IMR-90 (cell line): Measurements from ENCODE around the gene RALGPS1. TPM values are rescaled to one million over a fixed set of nuclear protein-coding genes. Genes with fewer than 3 reads are reported as not detected.
A peak's percentile ranks its signal among the peaks of the same experiment; 100 is the strongest.

ENCODE experiments used
- ATAC-seq: fragments of 200-7000 bp; cut with Tn5 transposase; 2 replicates; pipeline ENCODE4 v1.9.1; 2020; ENCODE audit warnings: low read depth, mild to moderate bottlenecking, moderate library complexity
- BruUV-seq: library from RNA; stranded (reverse); fragments of 400-500 nt; replicated peaks from 2 replicates; lab custom pipeline; 2021; lab: Mats Ljungman, UMichigan
- CTCF ChIA-PET: fragments of 300-600 bp; formaldehyde crosslinking; extraction: SDS; loops from one replicate; lab custom pipeline; 2021; ENCODE audit warnings: antibody characterized with exemption; lab: Yijun Ruan, JAX
- POLR2A ChIA-PET: fragments of 300-600 bp; sonication (Branson Sonifier 250); formaldehyde crosslinking; loops from one replicate; lab custom pipeline; 2022; ENCODE audit warnings: antibody characterized with exemption; ENCODE audit not compliant: unreplicated experiment; lab: Charles Lee
- DNase-seq: peaks from one replicate; pipeline ENCODE4 v3.0.0; 2013
- H2AFZ ChIP-seq: replicated peaks from 2 replicates; pipeline ENCODE3; 2013; ENCODE audit warnings: low read length, mild to moderate bottlenecking; ENCODE audit not compliant: poor library complexity
- H2AK5ac ChIP-seq: 2 replicates; pipeline ENCODE4 v1.6.1; 2013; ENCODE audit warnings: low read depth, low read length, inconsistent platforms
- H2AK9ac ChIP-seq: replicated peaks from 2 replicates; pipeline ENCODE3; 2013; ENCODE audit warnings: mild to moderate bottlenecking, low read depth, low read length, moderate library complexity; ENCODE audit not compliant: poor library complexity
- H2BK120ac ChIP-seq: 2 replicates; pipeline ENCODE4 v1.6.1; 2013; ENCODE audit warnings: low read depth, low read length, inconsistent platforms
- H2BK15ac ChIP-seq: 3 replicates; pipeline ENCODE4 v1.6.1; 2013; ENCODE audit warnings: low read depth, low read length, inconsistent platforms
- H2BK20ac ChIP-seq: 2 replicates; pipeline ENCODE4 v1.6.1; 2013; ENCODE audit warnings: low read depth, mild to moderate bottlenecking, inconsistent platforms, low read length, moderate library complexity
- H2BK5ac ChIP-seq: 2 replicates; pipeline ENCODE4 v1.6.1; 2013; ENCODE audit warnings: mild to moderate bottlenecking, low read depth, low read length, inconsistent platforms; ENCODE audit not compliant: poor library complexity, severe bottlenecking
- H3K14ac ChIP-seq: replicated peaks from 2 replicates; pipeline ENCODE4 v1.6.1; 2013; ENCODE audit warnings: low read depth, low read length, inconsistent platforms
- H3K18ac ChIP-seq: 2 replicates; pipeline ENCODE4 v1.6.1; 2013; ENCODE audit warnings: low read depth, low read length, control low read depth
- H3K23ac ChIP-seq: 2 replicates; pipeline ENCODE4 v1.6.1; 2013; ENCODE audit warnings: low read depth, low read length, inconsistent platforms
- H3K27ac ChIP-seq: 2 replicates; pipeline ENCODE4 v1.5.1; 2013; ENCODE audit warnings: mild to moderate bottlenecking, control low read depth, low read length; ENCODE audit not compliant: insufficient read depth
- H3K27me3 ChIP-seq: 2 replicates; pipeline ENCODE4 v1.6.1; 2013; ENCODE audit warnings: low read length; ENCODE audit not compliant: control insufficient read depth, insufficient read depth
- H3K36me3 ChIP-seq: 2 replicates; pipeline ENCODE4 v1.6.1; 2013; ENCODE audit warnings: low read length, mixed read lengths; ENCODE audit not compliant: control insufficient read depth, insufficient read depth
- H3K4ac ChIP-seq: 2 replicates; pipeline ENCODE4 v1.6.1; 2013; ENCODE audit warnings: low read depth, low read length, inconsistent platforms
- H3K4me1 ChIP-seq: 2 replicates; pipeline ENCODE4 v1.6.1; 2013; ENCODE audit warnings: low read length, mixed read lengths; ENCODE audit not compliant: control insufficient read depth, insufficient read depth
- H3K4me2 ChIP-seq: 2 replicates; pipeline ENCODE4 v1.6.1; 2013; ENCODE audit warnings: low read depth, mild to moderate bottlenecking, control low read depth, low read length, moderate library complexity
- H3K4me3 ChIP-seq: 2 replicates; pipeline ENCODE4 v1.5.1; 2013; ENCODE audit warnings: low read depth, mild to moderate bottlenecking, control low read depth, low read length, moderate library complexity; ENCODE audit not compliant: insufficient read depth
- H3K56ac ChIP-seq: 2 replicates; pipeline ENCODE4 v1.6.1; 2013; ENCODE audit warnings: low read length, inconsistent platforms; ENCODE audit not compliant: insufficient read depth; ENCODE audit errors: extremely low read depth
- H3K79me1 ChIP-seq, 2 experiments: 2 replicates each; pipeline ENCODE4 v1.6.1; 2013; ENCODE audit warnings: low read length in 2 of 2, inconsistent platforms in 1 of 2, low read depth in 1 of 2
- H3K9ac ChIP-seq: 2 replicates; pipeline ENCODE4 v1.6.1; 2013; ENCODE audit warnings: low read depth, low read length, control low read depth
- H3K9me1 ChIP-seq: 2 replicates; pipeline ENCODE4 v1.6.1; 2013; ENCODE audit warnings: low read length, inconsistent platforms; ENCODE audit not compliant: insufficient read depth
- H3K9me3 ChIP-seq: 2 replicates; pipeline ENCODE4 v1.6.1; 2013; ENCODE audit warnings: low read length; ENCODE audit not compliant: control insufficient read depth, insufficient read depth
- H4K20me1 ChIP-seq: 2 replicates; pipeline ENCODE4 v1.6.1; 2013; ENCODE audit warnings: low read length, inconsistent platforms; ENCODE audit not compliant: insufficient read depth
- H4K5ac ChIP-seq: 2 replicates; pipeline ENCODE4 v1.6.1; 2013; ENCODE audit warnings: mild to moderate bottlenecking, low read depth, low read length, control low read depth
- H4K8ac ChIP-seq, 2 experiments: 2 replicates each; pipeline ENCODE4 v1.6.1; 2013; ENCODE audit warnings: low read depth in 2 of 2, low read length in 2 of 2, control low read depth in 1 of 2, inconsistent platforms in 1 of 2
- H4K91ac ChIP-seq: 2 replicates; pipeline ENCODE4 v1.6.1; 2013; ENCODE audit warnings: low read depth, low read length, inconsistent platforms; ENCODE audit not compliant: insufficient read depth
- CHD1 ChIP-seq: IDR thresholded peaks from 2 replicates; pipeline ENCODE4 v1.6.1; 2012; ENCODE audit warnings: low read depth, low read length, improper control_type of control experiment
- ELK1 ChIP-seq: fragments of 150-350 bp; IDR thresholded peaks from 2 replicates; pipeline ENCODE4 v1.6.1; 2016; ENCODE audit warnings: low read depth, mild to moderate bottlenecking, low read length, moderate library complexity, borderline replicate concordance
- FOS ChIP-seq: fragments of 150-350 bp; IDR thresholded peaks from 2 replicates; pipeline ENCODE4 v1.6.1; 2016; ENCODE audit warnings: low read depth, low read length
- MAFK ChIP-seq: IDR thresholded peaks from 2 replicates; pipeline ENCODE4 v1.6.1; 2012; ENCODE audit warnings: low read depth, low read length, improper control_type of control experiment
- MAZ ChIP-seq: IDR thresholded peaks from 2 replicates; pipeline ENCODE4 v1.6.1; 2012; ENCODE audit warnings: low read depth, mild to moderate bottlenecking, low read length, improper control_type of control experiment, moderate library complexity, borderline replicate concordance
- NFE2L2 ChIP-seq: fragments of 150-350 bp; IDR thresholded peaks from 2 replicates; pipeline ENCODE4 v1.6.1; 2016; ENCODE audit warnings: low read depth, mild to moderate bottlenecking, low read length
- POLR2A ChIP-seq: IDR thresholded peaks from 2 replicates; pipeline ENCODE4 v1.6.1; 2012; ENCODE audit warnings: mild to moderate bottlenecking, low read depth, low read length
- RCOR1 ChIP-seq: IDR thresholded peaks from 2 replicates; pipeline ENCODE4 v1.6.1; 2012; ENCODE audit warnings: mild to moderate bottlenecking, low read length, improper control_type of control experiment; ENCODE audit not compliant: insufficient replicate concordance
- RFX5 ChIP-seq: IDR thresholded peaks from 2 replicates; pipeline ENCODE4 v1.8.0; 2012; ENCODE audit warnings: low read depth, mild to moderate bottlenecking, low read length, moderate library complexity
- SMC3 ChIP-seq: fragments of 150-350 bp; IDR thresholded peaks from 2 replicates; pipeline ENCODE4 v1.6.1; 2016; ENCODE audit warnings: low read depth, mild to moderate bottlenecking, antibody characterized with exemption, low read length, moderate library complexity
- WGBS, 2 experiments: methylation state at CpG; one replicate each; pipeline versions ENCODE4 v1.1.5 to v1.1.7; 2013; ENCODE audit warnings: missing lambda C conversion rate in 2 of 2; ENCODE audit not compliant: insufficient read length in 1 of 2; ENCODE audit errors: extremely low coverage in 2 of 2; 5-methylcytosine and 5-hydroxymethylcytosine counted together
- dilution Hi-C: fragments of 300-500 bp; cut with HindIII; formaldehyde crosslinking; loops from one replicate; pipeline ENCODE4 v1.14.3; 2018; ENCODE audit warnings: low sequenced_read_pairs; ENCODE audit not compliant: unreplicated experiment
- in situ Hi-C: fragments of 300-500 bp; cut with MboI; formaldehyde crosslinking; loops from 3 replicates; pipeline ENCODE4 v1.14.3; 2019; ENCODE audit warnings: low sequenced_read_pairs, inconsistent platforms, mixed read lengths
- intact Hi-C: fragments of 100-400 bp; cut with micrococcal nuclease; formaldehyde crosslinking; loops from 2 replicates; pipeline ENCODE4 v1.10.0; 2022
- polyA plus RNA-seq, 3 experiments: library from polyadenylated mRNA; depleted of rRNA; stranded (reverse); fragments of >200 nt; gene quantifications; 2 replicates each; pipeline ENCODE4 v1.2.3, GENCODE V29; 2012; ENCODE audit warnings: low replicate concordance in 1 of 3
- total RNA-seq: library from RNA; depleted of rRNA; stranded (reverse); fragments of >200 nt; gene quantifications from 2 replicates; pipeline ENCODE4 v1.2.3, GENCODE V29; 2012
- TF ChIP-seq, protein P1 (sequence below): fragments of 150-350 bp; IDR thresholded peaks from 2 replicates; pipeline ENCODE4 v1.6.1; 2017; ENCODE audit warnings: mild to moderate bottlenecking, antibody characterized with exemption, low read length, low read depth

RALGPS1 gene
- total and polyA plus RNA-seq, 2 of the 4 experiments (the other 2 are of a cell fraction): 0.90 to 2.8 TPM

DNA sequence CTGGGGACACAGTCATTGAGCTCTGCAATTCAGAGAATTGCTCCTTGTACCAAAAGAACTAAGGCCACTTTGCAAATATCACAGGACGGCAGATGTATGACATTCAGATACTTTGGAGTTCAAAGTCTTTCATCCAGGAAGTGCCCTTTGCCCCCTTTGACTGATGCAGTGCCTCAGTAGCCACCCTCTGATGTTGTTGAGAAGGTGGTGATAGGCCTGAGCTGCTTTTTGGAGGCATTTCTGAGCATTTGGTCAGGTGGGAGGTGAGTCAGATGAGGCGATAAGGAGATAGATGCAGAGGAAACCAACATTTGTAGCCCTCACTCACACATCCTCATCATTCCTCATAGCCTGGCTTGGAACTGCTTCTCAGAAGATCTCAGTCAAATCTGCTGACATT, 144.4 kb downstream of the RALGPS1 start:
- peak; percentile 17 for DNase-seq
- Histone ChIP-seq H3K4me1 (peaks cover 8% of the 10 kb centered on the region), H2BK5ac (no peak overlapping the region), H2AFZ (no peak overlapping the region), H3K9me3 (no peaks in the 10 kb centered on the region), H2BK15ac (peak overlapping the region; percentile 38; the same call in 1 of the 3 replicates), H3K9me1 (peaks cover 15% of the 10 kb centered on the region), H3K14ac (no peak overlapping the region), H3K4me3 (no peak overlapping the region), H4K91ac (no peak overlapping the region; the same call in 1 of the 2 replicates), H3K27ac (no peak overlapping the region), H3K36me3 (no peaks in the 10 kb centered on the region), H3K4me2 (no peak overlapping the region), H3K56ac (no peak overlapping the region), H3K4ac (peak overlapping the region; percentile 25), H4K20me1 (no peaks in the 10 kb centered on the region), H3K79me1 (no peaks in the 10 kb centered on the region), H3K9ac (no peak overlapping the region), H2AK5ac (0 out of 2 replicates have a peak overlapping the region, but pooled peaks have one; percentile 28), H3K18ac (no peak overlapping the region), H2AK9ac (no peak overlapping the region), H4K5ac (no peak overlapping the region), H3K27me3 (no peaks in the 10 kb centered on the region), H4K8ac (no peak overlapping the region; a peak in 1 of 4 replicates), H2BK120ac (no peak overlapping the region), H2BK20ac (no peak overlapping the region), H3K23ac (no peak overlapping the region)
- ChIA-PET POLR2A (no interaction called here), CTCF (no interaction called here)
- TF ChIP-seq RCOR1 (no peak), POLR2A (no peak), CHD1 (no peak), NFE2L2 (no peak), MAZ (no peak), SMC3 (no peak), FOS (no peak), RFX5 (no peak), ELK1 (no peak), MAFK (no peak)
- TF ChIP-seq, protein P1, sequence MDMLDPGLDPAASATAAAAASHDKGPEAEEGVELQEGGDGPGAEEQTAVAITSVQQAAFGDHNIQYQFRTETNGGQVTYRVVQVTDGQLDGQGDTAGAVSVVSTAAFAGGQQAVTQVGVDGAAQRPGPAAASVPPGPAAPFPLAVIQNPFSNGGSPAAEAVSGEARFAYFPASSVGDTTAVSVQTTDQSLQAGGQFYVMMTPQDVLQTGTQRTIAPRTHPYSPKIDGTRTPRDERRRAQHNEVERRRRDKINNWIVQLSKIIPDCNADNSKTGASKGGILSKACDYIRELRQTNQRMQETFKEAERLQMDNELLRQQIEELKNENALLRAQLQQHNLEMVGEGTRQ: no peak
- intact Hi-C loops: no loop called here
- dilution Hi-C loops: no loop called here
- no CpG with 5 or more reads among the region's 2 CpGs for WGBS, 2 experiments
- in situ Hi-C loops: no loop called here
- BruUV-seq: no TSS peak
- ATAC-seq: no peak
